GM06990 (cell line): ENCODE results near the gene YAP1.

ENCODE experiments used
- DNase-seq: peaks from one replicate; pipeline ENCODE4 v3.0.0-alpha.2; 2011; ENCODE audit not compliant: insufficient read length; ENCODE audit errors: extremely low read depth
- H3K27me3 ChIP-seq: replicated peaks from 2 replicates; pipeline ENCODE4 v1.6.0; 2011; ENCODE audit warnings: low read length; ENCODE audit not compliant: control insufficient read depth, insufficient read depth
- H3K36me3 ChIP-seq: 2 replicates; pipeline ENCODE4 v1.5.1; 2011; ENCODE audit warnings: low read length; ENCODE audit not compliant: control insufficient read depth, insufficient read depth
- H3K4me3 ChIP-seq: replicated peaks from 2 replicates; pipeline ENCODE4 v1.5.1; 2011; ENCODE audit warnings: low read depth, mild to moderate bottlenecking, control low read depth, low read length
- TF ChIP-seq, protein P1 (sequence below): IDR thresholded peaks from 2 replicates; pipeline ENCODE4 v1.5.1; 2011; ENCODE audit warnings: low read length, control low read depth, mild to moderate bottlenecking, inconsistent platforms; ENCODE audit not compliant: insufficient read depth, poor library complexity, severe bottlenecking

Gene YAP1

DNA sequence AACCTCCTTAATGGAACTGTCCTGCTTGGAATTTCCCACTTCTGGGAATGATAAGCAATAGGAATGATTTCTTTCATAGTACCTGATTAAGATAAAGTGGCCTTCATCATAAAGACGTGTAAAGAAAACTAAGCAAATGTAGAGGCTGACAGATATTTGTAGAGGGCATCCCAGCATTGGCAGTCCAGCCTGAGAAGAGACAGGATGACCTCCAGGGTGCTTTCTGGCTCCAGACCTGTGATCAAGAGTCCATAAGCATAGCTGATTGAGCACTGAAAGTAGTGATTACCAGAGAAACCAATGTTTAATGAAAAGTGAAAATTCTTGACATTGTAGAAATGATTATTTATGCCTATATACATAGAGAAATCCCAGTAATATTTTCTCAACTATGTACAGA is 33.6 kb downstream of the YAP1 start:
- Histone ChIP-seq H3K36me3 (no peaks in the 10 kb centered on the region), H3K27me3 (no peaks in the 10 kb centered on the region), H3K4me3 (no peak overlapping the region)
- no peak for DNase-seq
- TF ChIP-seq, protein P1, sequence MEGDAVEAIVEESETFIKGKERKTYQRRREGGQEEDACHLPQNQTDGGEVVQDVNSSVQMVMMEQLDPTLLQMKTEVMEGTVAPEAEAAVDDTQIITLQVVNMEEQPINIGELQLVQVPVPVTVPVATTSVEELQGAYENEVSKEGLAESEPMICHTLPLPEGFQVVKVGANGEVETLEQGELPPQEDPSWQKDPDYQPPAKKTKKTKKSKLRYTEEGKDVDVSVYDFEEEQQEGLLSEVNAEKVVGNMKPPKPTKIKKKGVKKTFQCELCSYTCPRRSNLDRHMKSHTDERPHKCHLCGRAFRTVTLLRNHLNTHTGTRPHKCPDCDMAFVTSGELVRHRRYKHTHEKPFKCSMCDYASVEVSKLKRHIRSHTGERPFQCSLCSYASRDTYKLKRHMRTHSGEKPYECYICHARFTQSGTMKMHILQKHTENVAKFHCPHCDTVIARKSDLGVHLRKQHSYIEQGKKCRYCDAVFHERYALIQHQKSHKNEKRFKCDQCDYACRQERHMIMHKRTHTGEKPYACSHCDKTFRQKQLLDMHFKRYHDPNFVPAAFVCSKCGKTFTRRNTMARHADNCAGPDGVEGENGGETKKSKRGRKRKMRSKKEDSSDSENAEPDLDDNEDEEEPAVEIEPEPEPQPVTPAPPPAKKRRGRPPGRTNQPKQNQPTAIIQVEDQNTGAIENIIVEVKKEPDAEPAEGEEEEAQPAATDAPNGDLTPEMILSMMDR, result no peak

DNA sequence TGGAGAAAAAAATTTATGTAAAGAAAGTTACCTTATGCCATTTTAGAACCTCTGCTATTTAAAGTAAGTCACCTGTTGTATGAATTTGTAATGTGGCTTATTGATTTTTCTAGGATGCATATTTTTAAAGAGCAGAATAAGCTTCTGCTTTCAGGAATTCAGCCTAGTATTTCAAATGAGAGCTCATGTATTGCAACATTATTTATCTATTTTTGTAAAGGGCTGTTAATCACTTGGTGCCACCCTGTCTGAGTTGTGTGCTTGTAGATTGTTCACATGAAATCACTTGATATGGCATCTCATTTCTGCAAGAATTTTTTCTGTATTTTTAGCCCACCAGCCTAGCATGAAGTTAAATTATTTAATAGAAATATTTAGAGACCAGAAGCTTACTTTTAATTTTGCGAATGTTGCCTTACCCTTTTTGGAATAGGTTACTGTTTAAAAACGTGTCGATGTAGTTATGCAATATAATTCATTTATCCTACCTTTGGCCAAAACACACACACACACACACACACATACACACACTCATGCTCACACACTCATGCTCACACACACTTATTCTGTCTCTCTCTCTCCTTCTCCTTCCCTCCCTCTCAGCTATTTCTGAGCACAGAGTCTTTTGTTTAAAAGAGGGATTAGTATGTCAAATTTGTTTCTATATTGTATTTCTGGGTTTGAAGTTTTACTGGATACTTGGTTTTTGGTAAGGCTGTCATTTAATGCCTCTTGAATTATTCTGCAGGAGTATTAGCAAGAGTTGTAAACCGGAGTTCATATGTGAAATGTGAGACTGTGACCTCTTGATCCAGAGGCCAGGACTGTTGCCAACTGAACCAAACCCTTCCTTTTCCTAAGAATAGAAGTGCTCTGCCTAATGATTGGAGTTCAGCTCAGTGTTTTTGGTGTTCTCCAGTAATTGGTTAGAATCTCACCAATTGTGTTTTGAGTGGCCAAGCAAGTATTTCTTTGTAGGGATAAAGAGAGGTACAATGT is 34.4 kb downstream of the YAP1 start:
- no peaks in the 10 kb centered on the region for H3K36me3 ChIP-seq
- DNase-seq, result no peak
- TF ChIP-seq, protein P1, result no peak
- no peak overlapping the region for H3K4me3 ChIP-seq
- H3K27me3 ChIP-seq, result no peaks in the 10 kb centered on the region

DNA sequence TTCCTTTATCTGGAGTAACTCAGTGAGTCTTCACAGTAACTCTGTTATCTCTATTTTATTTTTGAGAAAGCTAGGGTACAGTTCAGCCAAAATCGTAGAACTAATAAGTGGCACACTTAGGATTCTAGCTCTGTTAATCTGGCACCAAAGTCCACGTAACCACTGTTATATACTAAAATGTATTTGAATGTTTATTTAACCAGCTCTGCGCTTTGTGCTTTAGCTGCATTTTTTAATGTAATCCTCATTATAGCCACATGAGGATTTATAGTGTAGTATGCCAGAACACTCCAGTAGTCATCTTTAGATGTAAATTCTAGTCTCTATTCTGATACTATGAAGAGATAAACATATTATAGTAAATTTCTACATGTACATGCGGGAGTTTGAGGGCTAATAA is 36.8 kb downstream of the YAP1 start:
- no peaks in the 10 kb centered on the region for H3K36me3 ChIP-seq
- H3K4me3 ChIP-seq, result no peak overlapping the region
- DNase-seq, result no peak
- TF ChIP-seq, protein P1, result no peak
- no peaks in the 10 kb centered on the region for H3K27me3 ChIP-seq

DNA sequence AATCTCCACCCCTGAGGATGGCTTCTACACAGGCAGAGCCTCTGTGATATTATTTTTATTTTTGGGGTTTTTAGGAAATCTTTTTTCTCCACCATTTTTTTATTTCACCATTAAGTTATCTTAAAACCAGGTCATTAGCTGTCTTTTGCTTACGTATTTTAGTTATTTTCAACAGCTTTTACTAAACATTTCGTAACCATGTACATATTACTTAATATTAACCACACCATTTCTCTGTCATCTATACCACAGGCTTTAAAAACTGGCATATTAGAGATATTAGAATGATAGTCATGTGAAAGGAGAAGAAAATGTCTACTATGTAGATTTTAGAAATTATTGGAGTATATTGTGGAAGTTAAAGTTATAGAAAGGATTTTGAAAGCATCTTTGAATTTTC is 37.4 kb downstream of the YAP1 start:
- H3K27me3 ChIP-seq, result no peaks in the 10 kb centered on the region
- no peaks in the 10 kb centered on the region for H3K36me3 ChIP-seq
- TF ChIP-seq, protein P1, result no peak
- DNase-seq, result no peak
- H3K4me3 ChIP-seq, result no peak overlapping the region

DNA sequence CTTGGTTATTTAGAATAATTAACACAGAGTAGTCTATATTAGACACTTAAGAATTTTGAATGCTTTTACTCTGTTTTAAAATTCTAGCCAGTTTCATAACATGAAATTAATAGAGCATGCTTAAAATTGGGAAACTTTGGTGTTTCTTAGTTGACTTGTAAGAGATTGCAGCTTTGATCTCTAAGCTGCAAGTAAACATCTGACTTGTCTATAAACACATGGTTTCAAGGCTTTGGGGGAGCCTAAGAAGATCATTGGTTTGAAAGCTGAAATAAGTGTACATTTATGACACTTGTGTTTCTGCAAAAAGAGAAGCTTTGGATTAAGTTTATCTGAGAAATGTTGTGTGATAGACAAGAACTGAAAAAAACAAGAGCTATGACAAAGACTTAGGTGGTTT is 37.8 kb downstream of the YAP1 start:
- DNase-seq, result no peak
- Histone ChIP-seq H3K36me3 (no peaks in the 10 kb centered on the region), H3K27me3 (no peaks in the 10 kb centered on the region), H3K4me3 (no peak overlapping the region)
- TF ChIP-seq, protein P1, result no peak
